NCI-H2107 (cell line): Measurements from ENCODE around the gene SCD.
"Not testable (repeated sequence)": the region's sequence is repeated elsewhere in the genome, so short reads cannot be mapped to it uniquely, and the experiment has no call there.

Experiments
- DNase-seq: peaks from one replicate; lab custom pipeline; 2025; lab: John Stamatoyannopoulos, UW

SCD gene

GRCh38 chr10:100362570-100363496 is 15.8 kb downstream of the SCD start:
- no peak for DNase-seq

- DNase-seq, result no peak
Observed at GRCh38 chr10:100364175-100364574, 17.1 kb downstream of the SCD start.

GRCh38 chr10:100364735-100365391 is 17.8 kb downstream of the SCD start:
- peak; percentile 17 for DNase-seq

- no peak for DNase-seq
Observed at GRCh38 chr10:100368721-100369120, 21.7 kb downstream of the SCD start.

- no peak for DNase-seq
Observed at GRCh38 chr10:100370714-100371481, 23.9 kb downstream of the SCD start.

GRCh38 chr10:100371482-100372027 is 24.5 kb downstream of the SCD start:
- no peak for DNase-seq

GRCh38 chr10:100372415-100373297 is 25.6 kb downstream of the SCD start:
- no peak for DNase-seq

- DNase-seq, result peak; percentile 51
Observed at GRCh38 chr10:100373298-100374199, 26.5 kb downstream of the SCD start.

- DNase-seq, result no peak
Observed at GRCh38 chr10:100374200-100374655, 27.2 kb downstream of the SCD start.

- not testable (repeated sequence) for DNase-seq
Observed at GRCh38 chr10:100374677-100375353, 27.8 kb downstream of the SCD start.

- not testable (repeated sequence) for DNase-seq
Observed at GRCh38 chr10:100376656-100377055, 29.6 kb downstream of the SCD start.

- no peak for DNase-seq
Observed at GRCh38 chr10:100377830-100378229, 30.8 kb downstream of the SCD start.

- DNase-seq, result no peak
Observed at GRCh38 chr10:100380400-100380799, 33.4 kb downstream of the SCD start.

- no peak for DNase-seq
Observed at GRCh38 chr10:100382553-100382952, 35.5 kb downstream of the SCD start.

- no peak for DNase-seq
Observed at GRCh38 chr10:100383251-100383650, 36.2 kb downstream of the SCD start.

- DNase-seq, result no peak
Observed at GRCh38 chr10:100391163-100392002, 44.4 kb downstream of the SCD start.

- DNase-seq, result no peak
Observed at GRCh38 chr10:100392686-100393003, 45.6 kb downstream of the SCD start.

- DNase-seq, result no peak
Observed at GRCh38 chr10:100395626-100396025, 48.6 kb downstream of the SCD start.

- no peak for DNase-seq
Observed at GRCh38 chr10:100396605-100397004, 49.6 kb downstream of the SCD start.
